GM19328 (cell line): ENCODE data around the gene CCNT1.
"Not testable (repeated sequence)": the region's sequence is repeated elsewhere in the genome, so short reads cannot be mapped to it uniquely, and the experiment has no call there.

Experiments used
- ATAC-seq: cut with Tn5 transposase; IDR thresholded peaks from one replicate; pipeline ENCODE4 v1.9.1; 2021; ENCODE audit warnings: mild to moderate bottlenecking, moderate library complexity; ENCODE audit not compliant: unreplicated experiment

CCNT1 gene

DNA sequence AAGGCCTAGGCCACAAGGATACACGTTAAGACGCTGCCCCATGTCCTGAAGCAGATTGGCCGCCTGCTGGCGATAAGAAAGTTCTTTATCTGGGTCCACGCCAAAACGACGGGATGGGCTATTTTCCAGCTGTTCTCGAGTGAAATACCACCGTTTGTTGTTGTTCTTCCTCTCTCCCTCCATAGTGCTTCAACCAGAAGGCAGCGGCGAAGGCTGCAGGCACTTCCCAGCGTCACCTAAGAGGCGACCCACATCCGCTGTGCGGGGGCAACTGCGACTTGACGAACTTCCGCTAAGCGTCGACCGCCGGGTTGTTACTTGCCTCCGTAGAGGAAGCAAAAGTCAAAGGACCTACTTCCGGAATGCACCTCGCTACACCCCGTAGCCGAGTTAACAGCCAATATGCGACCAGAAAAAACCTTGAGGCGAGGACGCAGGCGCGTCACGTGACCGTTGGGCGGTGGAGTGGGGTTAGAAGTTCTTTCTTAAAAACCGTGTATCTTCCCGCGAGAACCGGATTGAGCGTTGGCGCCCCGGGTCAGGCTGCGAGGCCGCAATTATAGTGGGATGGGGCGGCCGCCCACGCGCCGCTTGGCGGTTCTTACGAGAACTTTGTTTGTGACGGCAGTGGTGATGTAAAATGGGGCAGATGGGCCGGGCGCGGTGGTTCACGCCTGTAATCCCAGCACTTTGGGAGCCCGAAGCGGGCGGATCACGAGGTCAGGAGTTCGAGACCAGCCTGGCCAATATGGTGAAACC is at the start of gene CCNT1:
Gene CCNT1 (minus strand): TSS at position 215 of the 759 bp plus-strand sequence. CDS start 32 bp downstream, at position 183.
- peak; percentile 97 for ATAC-seq

GRCh38 chr12:48765753-48766162 is 49.3 kb upstream of the CCNT1 start:
- no peak for ATAC-seq

GRCh38 chr12:48764521-48764920 is 48.0 kb upstream of the CCNT1 start:
- no peak for ATAC-seq

GRCh38 chr12:48758737-48759136 is 42.2 kb upstream of the CCNT1 start:
- no peak for ATAC-seq

GRCh38 chr12:48758186-48758585 is 41.7 kb upstream of the CCNT1 start:
- no peak for ATAC-seq

GRCh38 chr12:48750769-48751356 is 34.4 kb upstream of the CCNT1 start:
- no peak for ATAC-seq

- ATAC-seq, result no peak
These were observed 33.7 kb upstream of the CCNT1 start for GRCh38 chr12:48750215-48750614.

DNA sequence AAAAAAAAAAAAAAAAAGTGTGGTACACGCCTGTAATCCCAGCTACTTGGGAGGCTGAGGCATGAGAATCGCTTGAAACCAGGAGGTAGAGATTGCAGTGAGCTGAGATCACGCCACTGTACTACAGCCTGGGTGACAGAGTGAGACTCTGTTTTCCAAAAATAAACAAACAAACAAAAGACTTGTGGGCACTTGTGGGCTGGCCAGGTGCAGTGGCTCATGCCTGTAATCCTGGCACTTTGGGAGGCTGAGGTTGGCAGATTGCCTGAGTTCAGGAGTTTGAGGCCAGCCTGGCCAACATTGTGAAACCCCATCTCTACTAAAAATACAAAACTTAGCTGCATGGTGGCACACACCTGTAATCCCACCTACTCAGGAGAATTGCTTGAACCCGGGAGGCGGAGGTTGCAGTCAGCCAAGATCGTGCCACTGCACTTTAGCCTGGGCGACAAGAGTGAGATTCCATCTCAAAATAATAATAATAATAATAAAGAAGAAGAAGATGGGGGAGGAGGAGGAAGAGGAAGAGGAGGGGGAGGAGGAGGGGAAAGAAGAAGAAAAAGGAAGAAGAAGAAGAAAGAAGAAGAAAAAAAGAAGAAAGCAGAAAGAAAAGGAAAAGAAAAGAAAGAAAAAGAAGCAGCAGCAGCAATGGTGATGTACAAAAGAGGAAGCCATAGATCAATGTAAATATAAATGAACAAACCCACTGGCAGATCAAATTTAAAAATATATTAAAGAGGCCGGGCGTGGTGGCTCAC is 27.9 kb upstream of the CCNT1 start:
- ATAC-seq, result no peak

DNA sequence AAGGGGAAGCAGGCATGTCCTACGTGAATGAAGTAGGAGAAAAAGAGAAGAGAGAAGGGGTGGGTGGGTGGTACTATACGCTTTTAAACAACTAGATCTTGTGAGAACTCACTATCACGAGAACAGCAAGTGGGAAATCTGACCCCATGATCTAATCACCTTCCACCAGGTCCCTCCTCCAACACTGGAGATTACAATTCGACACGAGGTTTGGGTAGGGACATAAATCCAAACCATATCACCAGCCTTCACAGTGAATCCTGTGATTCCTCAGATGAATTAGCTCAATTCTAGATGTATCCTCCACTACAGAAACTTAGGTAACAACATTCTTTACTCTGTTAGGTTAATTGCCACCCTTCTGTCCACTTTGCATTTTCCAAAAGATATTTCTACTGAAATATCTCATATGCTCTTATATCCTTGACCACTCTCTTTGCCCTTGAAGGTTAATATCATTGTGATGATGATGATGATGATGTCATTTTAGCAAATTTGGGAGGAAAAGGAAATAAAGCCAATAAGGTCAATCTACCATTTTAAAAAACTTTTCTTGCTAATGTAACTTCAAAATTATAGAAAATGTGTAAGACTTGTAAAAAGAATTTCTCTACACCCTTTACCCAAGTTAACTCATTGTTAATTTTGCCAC is 23.2 kb upstream of the CCNT1 start:
- no peak for ATAC-seq

DNA sequence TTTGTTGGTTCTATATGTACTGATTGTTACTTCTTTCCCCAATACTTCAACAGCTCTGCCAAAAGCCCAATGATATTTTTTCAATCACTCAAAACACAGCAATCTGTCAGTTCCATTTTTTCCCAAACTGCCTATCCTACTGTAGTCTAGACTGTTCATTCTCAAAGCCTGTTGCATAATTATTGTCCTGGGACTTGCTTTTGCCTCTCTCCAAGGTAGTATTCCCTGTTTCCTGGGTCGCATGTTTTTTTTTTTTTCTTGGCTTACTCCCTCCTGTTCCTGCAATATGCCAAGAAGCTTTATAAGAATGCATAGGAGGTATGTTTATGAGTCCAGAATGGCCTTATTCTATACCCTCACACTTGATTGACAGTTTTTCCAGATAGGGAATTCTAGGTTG is 19.9 kb upstream of the CCNT1 start:
- ATAC-seq, result no peak

DNA sequence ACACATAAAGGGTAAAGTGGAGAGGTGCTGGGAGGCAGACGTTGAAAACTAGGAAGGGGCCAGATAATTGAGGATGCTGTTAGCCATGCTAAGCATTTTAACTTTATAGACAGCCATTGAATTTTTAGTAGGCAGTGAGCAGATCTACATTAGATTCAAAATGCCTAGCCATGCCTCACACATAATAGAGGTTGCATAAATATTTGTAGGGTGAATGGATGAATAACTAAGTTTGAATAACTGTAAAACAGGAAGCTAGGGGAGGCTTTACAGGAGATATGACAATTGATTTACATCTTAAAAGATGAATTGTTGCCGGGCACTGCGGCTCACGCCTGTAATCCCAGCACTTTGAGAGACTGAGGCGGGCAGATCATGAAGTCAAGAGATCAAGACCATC is 12.3 kb upstream of the CCNT1 start:
- no peak for ATAC-seq

- not testable (repeated sequence) for ATAC-seq
These were observed 4.2 kb upstream of the CCNT1 start for GRCh38 chr12:48720737-48721136.

DNA sequence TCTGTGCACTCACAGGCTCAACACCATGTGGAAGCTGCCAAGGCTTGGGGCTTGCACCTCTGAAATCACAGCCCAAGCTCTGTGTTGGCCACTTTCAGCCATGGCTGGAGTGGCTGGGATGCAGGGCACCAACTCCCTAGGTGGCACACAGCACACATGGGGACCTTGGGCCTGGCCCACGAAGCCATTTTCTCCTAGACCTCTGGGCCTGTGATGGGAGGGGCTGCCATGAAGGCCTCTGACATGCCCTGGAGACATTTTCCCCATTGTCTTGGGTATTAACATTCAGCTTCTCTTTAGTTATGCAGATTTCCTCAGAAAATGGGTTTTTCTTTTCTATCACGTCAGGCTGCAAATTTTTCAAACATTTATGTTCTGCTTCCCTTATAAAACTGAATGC is 3.7 kb upstream of the CCNT1 start:
- ATAC-seq, result not testable (repeated sequence)

DNA sequence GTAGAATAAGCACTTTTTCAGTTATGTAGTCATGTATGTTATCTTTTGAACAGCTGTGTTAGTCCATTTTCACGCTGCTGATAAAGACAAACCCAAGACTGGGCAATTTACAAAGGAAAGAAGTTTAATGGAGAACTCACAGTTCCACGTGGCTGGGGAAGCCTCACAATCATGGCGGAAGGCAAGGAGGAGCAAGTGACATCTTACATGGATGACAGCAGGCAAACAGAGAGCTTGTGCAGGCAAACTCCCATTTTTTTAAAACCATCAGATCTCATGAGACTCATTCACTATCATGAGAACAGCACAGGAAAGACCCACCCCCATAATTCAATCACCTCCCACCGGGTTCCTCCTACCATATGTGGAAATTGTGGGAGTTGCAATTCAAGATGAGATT is 2.5 kb upstream of the CCNT1 start:
- ATAC-seq, result not testable (repeated sequence)

GRCh38 chr12:48717252-48717695 is 767 bp upstream of the CCNT1 start:
- no peak for ATAC-seq

DNA sequence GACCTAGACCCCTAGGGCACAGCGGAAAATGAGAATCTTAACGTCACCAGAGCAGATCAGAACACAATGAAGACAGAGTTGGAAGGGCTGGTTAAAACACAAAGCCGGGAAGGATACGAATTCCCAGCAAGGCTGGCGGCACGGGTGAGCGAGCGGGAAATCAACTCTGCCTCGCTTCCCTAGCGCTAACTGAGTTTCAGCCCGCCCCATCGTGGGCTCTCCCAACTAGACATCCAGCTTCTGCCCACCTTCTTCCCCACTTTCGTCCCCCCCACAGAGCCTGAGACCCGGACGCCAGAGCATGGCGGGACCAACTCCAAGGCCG is 377 bp downstream of the CCNT1 start:
- ATAC-seq, result no peak

DNA sequence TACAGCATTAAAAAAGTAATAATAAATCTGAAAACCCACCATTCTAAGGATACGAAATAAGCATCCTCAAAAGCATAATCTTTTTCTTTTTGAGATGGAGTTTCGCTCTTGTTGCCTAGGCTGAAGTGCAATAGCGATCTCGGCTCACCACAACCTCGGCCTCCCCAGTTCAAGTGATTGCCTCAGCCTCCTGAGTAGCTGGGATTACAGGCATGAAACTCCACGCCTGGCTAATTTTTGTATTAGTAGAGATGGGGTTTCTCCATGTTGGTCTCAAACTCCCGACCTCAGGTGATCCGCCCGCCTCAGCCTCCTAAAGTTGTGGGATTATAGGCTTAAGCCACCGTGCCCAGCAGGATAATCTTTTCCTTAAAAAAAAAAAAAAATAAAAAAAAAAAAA is 4.3 kb downstream of the CCNT1 start:
- ATAC-seq, result no peak

- ATAC-seq, result not testable (repeated sequence)
These were observed 17.7 kb downstream of the CCNT1 start for GRCh38 chr12:48698822-48699221.

GRCh38 chr12:48696626-48697025 is 19.9 kb downstream of the CCNT1 start:
- ATAC-seq, result no peak

DNA sequence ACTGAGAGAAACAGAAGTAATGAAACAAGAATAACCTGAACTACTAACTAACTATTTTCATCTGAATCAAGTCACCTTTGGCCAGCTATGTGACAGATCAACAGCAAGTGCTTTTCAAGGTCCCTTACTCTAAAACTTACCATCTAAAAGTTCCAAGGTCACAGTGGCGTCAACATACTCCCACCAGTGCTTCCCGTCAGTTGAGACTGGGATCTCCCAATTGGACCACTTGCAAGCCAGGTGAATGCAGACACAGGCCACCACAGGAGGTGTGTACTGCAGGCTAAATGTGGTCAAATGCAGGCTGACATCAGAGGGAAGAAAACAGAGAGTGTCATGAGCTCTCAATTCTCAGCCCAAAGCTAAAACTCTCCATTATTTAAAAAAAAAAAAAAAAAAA is 20.6 kb downstream of the CCNT1 start:
- no peak for ATAC-seq

- ATAC-seq, result no peak
These were observed 22.5 kb downstream of the CCNT1 start for GRCh38 chr12:48694038-48694437.
